RWPE2 (cell line): ENCODE data around the gene MRGPRG.

Experiments
- ATAC-seq: fragments of 200-7000 bp; cut with Tn5 transposase; 3 replicates; pipeline ENCODE4 v1.9.1; 2021; ENCODE audit warnings: low read depth
- DNase-seq: peaks from one replicate; pipeline ENCODE4 v3.0.0-alpha.2; 2020; ENCODE audit warnings: low spot score
- H3K27ac ChIP-seq: fragments of 450-650 bp; 2 replicates; pipeline ENCODE4 v1.5.1; 2017; ENCODE audit warnings: mild to moderate bottlenecking; ENCODE audit not compliant: poor library complexity, severe bottlenecking
- H3K27me3 ChIP-seq: fragments of 250-450 bp; sonication (Bioruptor Pico); 2 replicates; pipeline ENCODE4 v1.5.1; 2021; ENCODE audit warnings: mild to moderate bottlenecking, moderate library complexity; ENCODE audit not compliant: insufficient read depth, poor library complexity, severe bottlenecking
- H3K36me3 ChIP-seq: fragments of 250-450 bp; sonication (Bioruptor Pico); 2 replicates; pipeline ENCODE4 v1.5.1; 2020; ENCODE audit warnings: low read depth, mild to moderate bottlenecking, moderate library complexity
- H3K4me1 ChIP-seq: fragments of 250-450 bp; sonication (Bioruptor Pico); 2 replicates; pipeline ENCODE4 v1.5.1; 2021; ENCODE audit warnings: mild to moderate bottlenecking, moderate library complexity; ENCODE audit not compliant: insufficient read depth, poor library complexity, severe bottlenecking
- H3K4me3 ChIP-seq: fragments of 250-450 bp; sonication (Bioruptor Pico); 2 replicates; pipeline ENCODE4 v1.5.1; 2021; ENCODE audit warnings: mild to moderate bottlenecking, moderate library complexity; ENCODE audit not compliant: severe bottlenecking
- H3K9me3 ChIP-seq: fragments of 250-450 bp; sonication (Bioruptor Pico); 2 replicates; pipeline ENCODE4 v1.5.1; 2021; ENCODE audit warnings: mild to moderate bottlenecking, moderate library complexity; ENCODE audit not compliant: severe bottlenecking
- TF ChIP-seq, protein P1 (sequence below): fragments of 450-650 bp; IDR thresholded peaks from one replicate; pipeline ENCODE4 v1.5.1; 2017; ENCODE audit warnings: mild to moderate bottlenecking, moderate library complexity; ENCODE audit not compliant: poor library complexity, severe bottlenecking

The MRGPRG gene

DNA sequence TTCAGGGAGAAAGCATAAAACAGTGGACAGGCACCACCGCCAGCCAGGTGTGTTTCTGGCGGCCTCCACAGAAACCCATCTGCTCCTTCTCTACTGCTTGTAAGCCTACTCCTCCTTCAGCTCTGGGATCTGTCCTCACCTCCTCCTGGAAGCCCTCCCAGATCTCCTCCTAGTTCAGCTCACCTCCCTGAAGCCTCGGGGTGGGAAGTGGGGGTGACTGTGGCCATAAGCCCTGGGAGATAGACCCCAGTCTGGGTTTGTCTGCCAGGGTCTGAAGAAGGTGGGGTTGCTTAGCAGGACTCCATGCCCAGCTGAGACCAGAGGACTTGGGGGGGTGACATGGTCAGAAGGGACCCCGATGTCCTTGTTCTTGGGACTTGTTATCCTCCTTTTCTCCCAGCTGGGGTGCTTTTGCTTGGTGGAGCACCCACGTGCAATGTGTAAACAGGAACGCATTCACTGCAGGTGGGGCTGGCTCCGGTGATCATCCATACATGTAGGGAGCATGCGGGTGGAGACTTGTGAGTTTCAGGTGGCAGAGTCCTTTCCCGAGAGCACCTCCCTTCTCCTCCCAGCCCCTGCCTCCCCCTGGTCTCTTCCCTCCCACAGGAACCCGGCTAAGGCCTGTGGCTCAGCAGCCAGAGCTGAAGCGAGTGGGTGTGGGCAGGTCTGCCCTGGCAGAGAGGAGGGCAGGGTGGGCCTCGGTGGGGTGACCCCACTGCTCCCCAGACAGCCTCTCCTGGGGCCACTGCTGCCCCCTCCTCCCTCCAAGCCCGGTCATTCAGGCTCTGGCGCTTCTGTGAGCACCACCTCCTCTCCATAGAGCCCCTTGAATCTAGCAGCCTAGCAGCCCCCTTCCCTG is 25.9 kb downstream of the MRGPRG start:
- H3K27ac ChIP-seq, result no peak overlapping the region
- no peak overlapping the region for H3K4me3 ChIP-seq
- no peaks in the 10 kb centered on the region for H3K9me3 ChIP-seq
- peak; percentile 40 for DNase-seq
- H3K27me3 ChIP-seq, result no peaks in the 10 kb centered on the region
- TF ChIP-seq, protein P1, sequence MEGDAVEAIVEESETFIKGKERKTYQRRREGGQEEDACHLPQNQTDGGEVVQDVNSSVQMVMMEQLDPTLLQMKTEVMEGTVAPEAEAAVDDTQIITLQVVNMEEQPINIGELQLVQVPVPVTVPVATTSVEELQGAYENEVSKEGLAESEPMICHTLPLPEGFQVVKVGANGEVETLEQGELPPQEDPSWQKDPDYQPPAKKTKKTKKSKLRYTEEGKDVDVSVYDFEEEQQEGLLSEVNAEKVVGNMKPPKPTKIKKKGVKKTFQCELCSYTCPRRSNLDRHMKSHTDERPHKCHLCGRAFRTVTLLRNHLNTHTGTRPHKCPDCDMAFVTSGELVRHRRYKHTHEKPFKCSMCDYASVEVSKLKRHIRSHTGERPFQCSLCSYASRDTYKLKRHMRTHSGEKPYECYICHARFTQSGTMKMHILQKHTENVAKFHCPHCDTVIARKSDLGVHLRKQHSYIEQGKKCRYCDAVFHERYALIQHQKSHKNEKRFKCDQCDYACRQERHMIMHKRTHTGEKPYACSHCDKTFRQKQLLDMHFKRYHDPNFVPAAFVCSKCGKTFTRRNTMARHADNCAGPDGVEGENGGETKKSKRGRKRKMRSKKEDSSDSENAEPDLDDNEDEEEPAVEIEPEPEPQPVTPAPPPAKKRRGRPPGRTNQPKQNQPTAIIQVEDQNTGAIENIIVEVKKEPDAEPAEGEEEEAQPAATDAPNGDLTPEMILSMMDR, result no peak
- no peak for ATAC-seq
- H3K36me3 ChIP-seq, result no peaks in the 10 kb centered on the region
- no peaks in the 10 kb centered on the region for H3K4me1 ChIP-seq

DNA sequence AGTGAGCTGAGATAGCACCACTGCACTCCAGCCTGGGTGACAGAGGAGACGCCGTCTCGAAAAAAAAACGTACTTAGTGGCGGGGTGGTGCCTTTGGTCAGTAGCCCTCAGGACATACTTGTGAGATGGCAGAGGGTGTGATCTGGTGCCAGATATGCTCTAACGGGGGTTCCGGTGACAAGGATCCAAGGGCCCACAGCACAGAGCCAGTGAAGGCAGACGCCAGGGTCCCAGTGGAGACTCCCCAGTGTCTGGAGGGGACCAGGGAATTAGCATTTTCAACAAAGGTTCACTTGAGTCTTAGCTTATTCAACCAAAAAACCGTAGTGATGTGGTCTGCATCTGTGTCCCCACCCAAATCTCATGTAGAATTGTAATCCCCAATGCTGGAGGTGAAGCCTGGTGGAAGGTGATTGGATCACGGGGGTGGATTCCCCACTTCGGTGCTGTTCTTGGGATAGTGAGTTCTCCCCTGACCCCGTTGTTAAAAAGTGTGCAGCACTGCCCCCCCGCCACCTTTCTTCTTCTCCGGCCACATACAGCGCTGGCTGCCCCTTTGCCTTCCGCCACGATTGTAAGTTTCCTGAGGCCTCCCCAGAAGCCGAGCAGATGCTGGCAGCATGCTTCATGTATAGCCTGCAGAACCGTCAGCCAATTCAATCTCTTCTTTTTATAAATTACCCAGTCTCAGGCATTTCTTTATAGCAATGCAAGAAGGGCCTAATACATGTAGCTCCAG is 26.9 kb downstream of the MRGPRG start:
- H3K4me3 ChIP-seq, result no peak overlapping the region
- DNase-seq (no peak), ATAC-seq (no peak)
- no peaks in the 10 kb centered on the region for H3K9me3 ChIP-seq
- no peaks in the 10 kb centered on the region for H3K27me3 ChIP-seq
- TF ChIP-seq, protein P1, result no peak
- H3K4me1 ChIP-seq, result no peaks in the 10 kb centered on the region
- no peaks in the 10 kb centered on the region for H3K36me3 ChIP-seq
- no peak overlapping the region for H3K27ac ChIP-seq

DNA sequence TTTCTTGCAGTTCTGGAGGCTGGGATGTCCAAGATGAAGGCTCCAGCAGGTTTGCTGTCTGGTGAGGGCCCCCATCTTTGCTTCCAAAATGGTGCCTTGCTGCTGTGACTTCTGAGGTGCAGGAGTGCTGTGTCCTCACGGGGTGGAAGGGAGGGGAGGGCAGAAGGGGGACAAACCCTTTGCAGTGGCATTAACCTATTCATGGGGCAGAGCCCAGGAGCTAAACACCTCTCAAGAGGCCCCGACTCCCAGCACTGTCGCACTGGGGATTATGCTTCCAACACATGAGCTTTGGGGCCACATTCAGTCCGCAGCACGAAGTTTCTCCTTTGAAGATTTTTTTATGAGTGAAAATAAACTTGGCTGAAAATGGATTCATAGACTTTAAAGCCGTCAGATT is 28.0 kb downstream of the MRGPRG start:
- Histone ChIP-seq H3K4me3 (no peak overlapping the region), H3K27me3 (no peaks in the 10 kb centered on the region)
- DNase-seq, result no peak

DNA sequence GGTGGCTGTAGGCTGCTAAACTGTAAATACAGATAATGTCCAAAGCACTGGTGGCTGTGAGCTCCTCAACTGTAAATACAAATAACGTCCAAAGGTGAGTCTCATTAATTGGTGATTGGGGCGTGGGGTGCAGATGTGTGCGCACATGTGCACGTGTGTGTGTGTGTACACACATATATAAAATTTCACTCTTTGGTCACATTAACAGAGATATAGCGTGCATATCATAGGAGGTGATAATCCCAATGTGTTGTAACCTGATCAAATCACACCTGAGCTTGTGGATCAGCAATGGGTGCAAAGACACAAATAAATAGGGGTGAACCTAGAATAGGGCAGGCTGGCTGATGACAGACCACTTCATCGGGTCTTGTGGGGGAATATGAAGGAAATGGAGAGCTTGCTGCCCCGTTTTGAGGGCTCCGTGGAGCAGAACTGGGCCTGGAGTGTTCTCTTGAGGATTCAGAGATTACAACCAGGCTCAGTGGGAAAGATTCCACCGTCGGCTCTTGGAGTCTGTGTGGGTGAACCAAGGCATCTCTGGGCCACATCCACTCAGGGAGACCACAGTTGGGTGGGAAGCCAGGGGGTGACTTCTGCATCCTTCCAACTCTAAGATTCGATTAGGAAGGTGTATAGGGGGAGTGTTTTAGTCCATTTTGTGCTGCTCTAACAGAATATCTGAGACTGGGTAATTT is 28.6 kb downstream of the MRGPRG start:
- Histone ChIP-seq H3K27me3 (no peaks in the 10 kb centered on the region), H3K4me1 (no peaks in the 10 kb centered on the region), H3K36me3 (no peaks in the 10 kb centered on the region), H3K4me3 (no peak overlapping the region), H3K27ac (no peak overlapping the region), H3K9me3 (no peaks in the 10 kb centered on the region)
- DNase-seq (peak; percentile 26), ATAC-seq (no peak)
- TF ChIP-seq, protein P1, result no peak

More for the DNA sequence above, 28.0 kb downstream of the MRGPRG start:
- TF ChIP-seq, protein P1, result no peak
- no peaks in the 10 kb centered on the region for H3K36me3 ChIP-seq
- H3K9me3 ChIP-seq, result no peaks in the 10 kb centered on the region
- H3K4me1 ChIP-seq, result no peaks in the 10 kb centered on the region
- no peak for ATAC-seq
- H3K27ac ChIP-seq, result no peak overlapping the region
